Uterus (tissue), 2 donors: Measurements from ENCODE around the gene STAP2.

Source experiments
- CTCF ChIP-seq, 4 experiments: fragments of 200-600 bp in 2 of 4; fragments of 450-650 bp in 2 of 4; sonication (generic) in 2 of 4; IDR thresholded peaks; one replicate each; pipeline ENCODE4 v1.5.1; 2016 to 2019; ENCODE audit warnings: antibody characterized with exemption in 4 of 4, mild to moderate bottlenecking in 2 of 4, moderate library complexity in 1 of 4
- POLR2A ChIP-seq, 2 donors: fragments of 450-650 bp; IDR thresholded peaks; one replicate each; pipeline ENCODE4 v1.6.1; 2016; ENCODE audit warnings: antibody characterized with exemption in 2 of 2, mild to moderate bottlenecking in 1 of 2, moderate library complexity in 1 of 2

- TF ChIP-seq CTCF (IDR thresholded peaks at IDR 0.05) (no peak), POLR2A (IDR thresholded peaks at IDR 0.05) (no peak)
Observed at GRCh38 chr19:4363571-4364304, 25.1 kb upstream of the STAP2 start.
